Astrocyte (in vitro differentiated cells and primary cell): ENCODE results near the gene TFEB.

Experiments
- EZH2 ChIP-seq: IDR thresholded peaks from 2 replicates; pipeline ENCODE4 v1.6.1; 2012; ENCODE audit warnings: mild to moderate bottlenecking, low read length, inconsistent platforms; ENCODE audit not compliant: insufficient read depth
- TF ChIP-seq, protein P1 (sequence below): IDR thresholded peaks from 2 replicates; pipeline ENCODE4 v1.5.1; 2011; ENCODE audit warnings: low read depth, mild to moderate bottlenecking, inconsistent platforms, low read length, moderate library complexity; ENCODE audit not compliant: insufficient read depth

DNA sequence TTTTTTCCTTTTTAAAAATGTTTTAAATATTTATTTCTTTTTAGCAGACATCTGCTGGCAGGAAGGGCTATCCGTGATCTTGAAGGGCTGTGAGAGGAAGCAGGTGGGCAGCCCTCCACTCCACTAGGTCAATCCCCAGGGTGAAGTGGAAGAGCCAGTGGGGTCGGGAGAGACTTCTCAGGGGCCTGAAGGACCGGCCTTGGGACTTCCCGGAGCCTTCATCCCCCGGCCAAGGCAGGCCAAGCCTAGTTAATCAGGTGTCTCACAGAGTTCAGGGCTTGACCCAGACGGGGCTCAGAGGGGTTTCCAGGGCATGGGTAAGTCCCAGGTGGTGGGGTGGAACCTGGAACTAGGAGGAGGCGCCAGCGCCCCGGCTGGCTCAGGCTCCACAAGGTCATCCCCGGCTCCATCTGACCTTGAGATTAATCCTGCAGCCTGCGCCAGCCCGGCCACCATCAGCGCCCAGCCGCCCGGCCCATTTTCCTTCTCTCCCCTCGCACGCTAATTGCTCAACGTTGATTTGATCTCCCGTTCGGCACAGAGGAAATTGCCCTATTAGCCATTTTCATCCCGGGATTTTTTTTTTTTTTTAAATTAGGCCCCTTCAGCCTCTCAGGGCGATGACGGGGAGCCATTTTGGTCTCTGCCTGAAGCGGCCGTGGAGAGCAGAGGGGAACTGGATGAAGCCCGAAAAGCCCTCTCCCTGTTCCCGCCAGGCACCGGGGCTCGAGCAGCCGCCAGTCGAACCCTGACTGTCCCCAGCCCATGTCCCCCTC, 52.7 kb downstream of the TFEB start:
- TF ChIP-seq, protein P1, sequence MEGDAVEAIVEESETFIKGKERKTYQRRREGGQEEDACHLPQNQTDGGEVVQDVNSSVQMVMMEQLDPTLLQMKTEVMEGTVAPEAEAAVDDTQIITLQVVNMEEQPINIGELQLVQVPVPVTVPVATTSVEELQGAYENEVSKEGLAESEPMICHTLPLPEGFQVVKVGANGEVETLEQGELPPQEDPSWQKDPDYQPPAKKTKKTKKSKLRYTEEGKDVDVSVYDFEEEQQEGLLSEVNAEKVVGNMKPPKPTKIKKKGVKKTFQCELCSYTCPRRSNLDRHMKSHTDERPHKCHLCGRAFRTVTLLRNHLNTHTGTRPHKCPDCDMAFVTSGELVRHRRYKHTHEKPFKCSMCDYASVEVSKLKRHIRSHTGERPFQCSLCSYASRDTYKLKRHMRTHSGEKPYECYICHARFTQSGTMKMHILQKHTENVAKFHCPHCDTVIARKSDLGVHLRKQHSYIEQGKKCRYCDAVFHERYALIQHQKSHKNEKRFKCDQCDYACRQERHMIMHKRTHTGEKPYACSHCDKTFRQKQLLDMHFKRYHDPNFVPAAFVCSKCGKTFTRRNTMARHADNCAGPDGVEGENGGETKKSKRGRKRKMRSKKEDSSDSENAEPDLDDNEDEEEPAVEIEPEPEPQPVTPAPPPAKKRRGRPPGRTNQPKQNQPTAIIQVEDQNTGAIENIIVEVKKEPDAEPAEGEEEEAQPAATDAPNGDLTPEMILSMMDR: no peak
- no peak for TF ChIP-seq EZH2
